OCI-LY3 (cell line): Measurements from ENCODE around the gene PTPN12.
"Not testable (repeated sequence)": the region's sequence is repeated elsewhere in the genome, so short reads cannot be mapped to it uniquely, and the experiment has no call there.

Experiments
- H2AFZ ChIP-seq: fragments of 200-600, 300-600 bp; shearing (Covaris generic); 2 replicates; pipeline ENCODE4 v1.6.0; 2014; ENCODE audit warnings: antibody characterized with exemption, low read depth, low read length
- H3K27ac ChIP-seq: fragments of 200-600, 300-600 bp; sonication (generic); 2 replicates; pipeline ENCODE4 v1.5.1; 2014; ENCODE audit warnings: mild to moderate bottlenecking, low read length, moderate library complexity, mixed read lengths
- H3K27me3 ChIP-seq: fragments of 200-600, 300-600 bp; sonication (generic); 2 replicates; pipeline ENCODE4 v1.6.1; 2014; ENCODE audit warnings: low read depth, low read length, mixed read lengths
- H3K36me3 ChIP-seq: fragments of 200-600, 300-600 bp; sonication (generic); replicated peaks from 2 replicates; pipeline ENCODE3; 2014; ENCODE audit warnings: low read depth, low read length, mixed read lengths
- H3K4me1 ChIP-seq: fragments of 300-600, 200-600 bp; sonication (generic); 2 replicates; pipeline ENCODE4 v1.6.1; 2014; ENCODE audit warnings: low read length, mixed read lengths
- H3K4me2 ChIP-seq: fragments of 200-600, 300-600 bp; sonication (generic); 2 replicates; pipeline ENCODE4 v1.6.1; 2014; ENCODE audit warnings: low read length, mixed read lengths
- H3K4me3 ChIP-seq: fragments of 300-600, 200-600 bp; sonication (generic); 2 replicates; pipeline ENCODE4 v1.5.1; 2014; ENCODE audit warnings: antibody characterized with exemption, mild to moderate bottlenecking, low read length, moderate library complexity
- H3K79me2 ChIP-seq: fragments of 300-600, 200-600 bp; shearing (Covaris generic); 2 replicates; pipeline ENCODE4 v1.6.1; 2014; ENCODE audit warnings: mild to moderate bottlenecking, low read length, mixed read lengths
- H3K9ac ChIP-seq: fragments of 300-600, 200-600 bp; shearing (Covaris generic); 2 replicates; pipeline ENCODE4 v1.6.0; 2014; ENCODE audit warnings: mild to moderate bottlenecking, low read length, moderate library complexity
- H3K9me3 ChIP-seq: fragments of 200-600, 300-600 bp; shearing (Covaris generic); 2 replicates; pipeline ENCODE4 v1.6.1; 2014; ENCODE audit warnings: low read length, mixed read lengths; ENCODE audit not compliant: insufficient read depth
- H4K20me1 ChIP-seq: fragments of 200-600, 300-600 bp; sonication (generic); 2 replicates; pipeline ENCODE4 v1.6.1; 2016; ENCODE audit warnings: low read length, mixed read lengths; ENCODE audit not compliant: insufficient read depth
- EZH2phosphoT487 ChIP-seq: fragments of 200-600 bp; shearing (Covaris generic); IDR thresholded peaks from 2 replicates; pipeline ENCODE4 v1.6.1; 2018; ENCODE audit warnings: antibody characterized with exemption, mixed run types, low read depth
- TF ChIP-seq, protein P1 (sequence below): fragments of 200-600, 300-600 bp; sonication (generic); IDR thresholded peaks from 2 replicates; pipeline ENCODE4 v1.5.1; 2014; ENCODE audit warnings: antibody characterized with exemption, low read length, low read depth

The PTPN12 gene

DNA sequence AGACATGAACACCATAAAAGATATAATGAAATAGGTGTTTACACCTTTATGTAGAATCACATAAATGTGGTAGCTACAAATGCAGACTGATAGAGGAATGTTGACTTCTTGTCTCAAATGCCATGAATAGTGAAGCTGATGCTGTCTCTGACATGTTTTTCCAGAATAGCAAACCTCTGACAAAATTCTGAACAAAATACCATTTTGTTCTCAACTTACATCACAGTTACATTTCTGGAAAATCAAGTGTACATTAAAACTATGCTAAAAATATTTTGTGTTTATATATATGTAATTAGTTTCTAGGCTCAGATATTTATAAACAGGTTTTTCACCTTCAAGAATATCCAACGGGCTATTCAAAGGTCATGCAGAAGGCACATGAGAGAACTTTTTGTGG is 16.8 kb upstream of the PTPN12 start:
- Histone ChIP-seq H2AFZ (no peak overlapping the region), H3K9me3 (no peaks in the 10 kb centered on the region)
- TF ChIP-seq, protein P1, sequence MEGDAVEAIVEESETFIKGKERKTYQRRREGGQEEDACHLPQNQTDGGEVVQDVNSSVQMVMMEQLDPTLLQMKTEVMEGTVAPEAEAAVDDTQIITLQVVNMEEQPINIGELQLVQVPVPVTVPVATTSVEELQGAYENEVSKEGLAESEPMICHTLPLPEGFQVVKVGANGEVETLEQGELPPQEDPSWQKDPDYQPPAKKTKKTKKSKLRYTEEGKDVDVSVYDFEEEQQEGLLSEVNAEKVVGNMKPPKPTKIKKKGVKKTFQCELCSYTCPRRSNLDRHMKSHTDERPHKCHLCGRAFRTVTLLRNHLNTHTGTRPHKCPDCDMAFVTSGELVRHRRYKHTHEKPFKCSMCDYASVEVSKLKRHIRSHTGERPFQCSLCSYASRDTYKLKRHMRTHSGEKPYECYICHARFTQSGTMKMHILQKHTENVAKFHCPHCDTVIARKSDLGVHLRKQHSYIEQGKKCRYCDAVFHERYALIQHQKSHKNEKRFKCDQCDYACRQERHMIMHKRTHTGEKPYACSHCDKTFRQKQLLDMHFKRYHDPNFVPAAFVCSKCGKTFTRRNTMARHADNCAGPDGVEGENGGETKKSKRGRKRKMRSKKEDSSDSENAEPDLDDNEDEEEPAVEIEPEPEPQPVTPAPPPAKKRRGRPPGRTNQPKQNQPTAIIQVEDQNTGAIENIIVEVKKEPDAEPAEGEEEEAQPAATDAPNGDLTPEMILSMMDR, result no peak
- no peak for TF ChIP-seq EZH2phosphoT487

GRCh38 chr7:77521537-77521936 is 15.6 kb upstream of the PTPN12 start:
- not testable (repeated sequence) for H3K9me3 ChIP-seq, H3K79me2 ChIP-seq, H2AFZ ChIP-seq, H3K4me2 ChIP-seq, H4K20me1 ChIP-seq, H3K36me3 ChIP-seq, H3K9ac ChIP-seq, H3K4me3 ChIP-seq, H3K27me3 ChIP-seq, H3K4me1 ChIP-seq, H3K27ac ChIP-seq

More for the DNA sequence above, 16.8 kb upstream of the PTPN12 start:
- Histone ChIP-seq H3K9ac (no peak overlapping the region), H3K27ac (no peak overlapping the region), H3K27me3 (no peaks in the 10 kb centered on the region), H3K79me2 (no peaks in the 10 kb centered on the region), H4K20me1 (no peaks in the 10 kb centered on the region), H3K4me2 (no peak overlapping the region), H3K4me3 (no peak overlapping the region), H3K36me3 (no peaks in the 10 kb centered on the region), H3K4me1 (no peaks in the 10 kb centered on the region; the same call in 1 of the 2 replicates)

- Histone ChIP-seq H3K4me2 (no peak overlapping the region), H3K79me2 (no peaks in the 10 kb centered on the region), H3K4me1 (no peaks in the 10 kb centered on the region; the same call in 1 of the 2 replicates), H4K20me1 (no peaks in the 10 kb centered on the region), H3K27me3 (no peaks in the 10 kb centered on the region), H3K9me3 (no peaks in the 10 kb centered on the region), H3K27ac (no peak overlapping the region), H2AFZ (no peak overlapping the region), H3K4me3 (no peak overlapping the region), H3K9ac (no peak overlapping the region), H3K36me3 (no peaks in the 10 kb centered on the region)
- TF ChIP-seq, protein P1, result no peak
- no peak for TF ChIP-seq EZH2phosphoT487
These were observed 12.4 kb upstream of the PTPN12 start for GRCh38 chr7:77524731-77525130.

GRCh38 chr7:77525231-77525630 is 11.9 kb upstream of the PTPN12 start:
- no peak overlapping the region for H3K9ac ChIP-seq
- no peak overlapping the region for H2AFZ ChIP-seq
- H3K4me1 ChIP-seq, result no peaks in the 10 kb centered on the region; the same call in 1 of the 2 replicates
- no peaks in the 10 kb centered on the region for H3K79me2 ChIP-seq
- TF ChIP-seq, protein P1, result no peak
- no peak for TF ChIP-seq EZH2phosphoT487
- no peaks in the 10 kb centered on the region for H3K36me3 ChIP-seq
- H3K4me2 ChIP-seq, result no peak overlapping the region
- H4K20me1 ChIP-seq, result no peaks in the 10 kb centered on the region
- no peaks in the 10 kb centered on the region for H3K9me3 ChIP-seq
- no peaks in the 10 kb centered on the region for H3K27me3 ChIP-seq
- no peak overlapping the region for H3K27ac ChIP-seq
- H3K4me3 ChIP-seq, result no peak overlapping the region

DNA sequence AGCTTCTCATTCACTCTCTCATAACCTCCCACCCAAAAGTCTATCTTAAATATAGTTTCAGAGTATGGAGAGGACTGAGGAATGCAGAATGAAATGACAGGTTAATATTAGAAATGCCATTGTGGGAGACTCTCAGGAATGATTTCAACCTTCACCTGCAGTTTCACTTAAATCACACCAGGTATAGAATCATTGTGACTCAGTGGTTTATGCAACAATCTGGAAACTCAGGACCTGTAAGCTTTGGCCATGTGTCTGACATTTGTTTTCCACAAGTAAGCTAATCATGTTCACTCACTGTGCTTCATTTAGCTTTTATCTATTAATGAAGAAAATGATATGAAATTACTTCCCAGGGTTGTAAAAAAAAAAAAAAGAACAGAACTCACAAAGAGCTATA is 8.7 kb upstream of the PTPN12 start:
- TF ChIP-seq EZH2phosphoT487, result no peak
- TF ChIP-seq, protein P1, result no peak
- peaks cover 8% of the 10 kb centered on the region for H3K4me1 ChIP-seq
- H3K4me3 ChIP-seq, result no peak overlapping the region
- H3K9ac ChIP-seq, result no peak overlapping the region
- H3K36me3 ChIP-seq, result no peaks in the 10 kb centered on the region
- H2AFZ ChIP-seq, result no peak overlapping the region
- no peaks in the 10 kb centered on the region for H3K79me2 ChIP-seq
- H4K20me1 ChIP-seq, result no peaks in the 10 kb centered on the region
- no peak overlapping the region for H3K27ac ChIP-seq
- H3K4me2 ChIP-seq, result no peak overlapping the region
- H3K9me3 ChIP-seq, result no peaks in the 10 kb centered on the region
- no peaks in the 10 kb centered on the region for H3K27me3 ChIP-seq
